Measurements from ENCODE around the gene PJA1.

Gene PJA1

GRCh38 chrX:69163936-69164741 is 1.1 kb downstream of the PJA1 start:
- DNase-seq (ENCODE audit: insufficient read length), result peak; percentile 39
- FAIRE-seq, result peak; percentile 42
- TF ChIP-seq POLR2AphosphoS5 (IDR thresholded peaks at IDR 0.05; ENCODE audit: low read depth, low read length), result no peak
- TF ChIP-seq TAF1 (IDR thresholded peaks at IDR 0.05; ENCODE audit: borderline replicate concordance, low read depth, low read length), result no peak
- no peak for TF ChIP-seq POLR2A (IDR thresholded peaks at IDR 0.05; ENCODE audit: low read depth, low read length)

GRCh38 chrX:69162361-69162865 is 2.8 kb downstream of the PJA1 start:
- no peak for DNase-seq (ENCODE audit: insufficient read length)
- TF ChIP-seq TAF1 (IDR thresholded peaks at IDR 0.05; ENCODE audit: borderline replicate concordance, low read depth, low read length) (no peak), POLR2A (IDR thresholded peaks at IDR 0.05; ENCODE audit: low read depth, low read length) (no peak), POLR2AphosphoS5 (IDR thresholded peaks at IDR 0.05; ENCODE audit: low read depth, low read length) (no peak)
- no peak for FAIRE-seq

GRCh38 chrX:69161786-69162349 is 3.4 kb downstream of the PJA1 start:
- TF ChIP-seq POLR2A (IDR thresholded peaks at IDR 0.05; ENCODE audit: low read depth, low read length) (no peak), TAF1 (IDR thresholded peaks at IDR 0.05; ENCODE audit: borderline replicate concordance, low read depth, low read length) (no peak), POLR2AphosphoS5 (IDR thresholded peaks at IDR 0.05; ENCODE audit: low read depth, low read length) (no peak)
- no peak for DNase-seq (ENCODE audit: insufficient read length)
- FAIRE-seq, result no peak

DNA sequence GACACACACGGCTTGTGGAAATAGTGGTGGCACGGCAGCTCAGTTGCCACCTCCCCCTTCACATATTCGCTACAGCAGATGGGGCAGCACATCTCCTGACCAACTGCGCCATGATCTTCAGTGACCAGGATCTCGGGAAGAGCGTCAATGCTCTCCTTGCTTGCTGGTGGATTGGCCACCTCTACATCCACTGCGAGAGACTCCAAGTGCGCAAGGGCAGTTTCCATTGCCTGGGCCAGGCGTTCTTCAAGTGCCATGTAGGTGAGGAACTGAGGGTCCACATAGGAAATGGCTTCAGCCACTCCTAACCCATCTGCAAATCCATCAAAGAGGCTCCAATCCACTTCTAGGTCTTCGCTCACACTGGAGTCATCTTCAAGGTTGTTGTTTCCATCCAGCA is 3.9 kb downstream of the PJA1 start:
- no peak for TF ChIP-seq TAF1 (IDR thresholded peaks at IDR 0.05; ENCODE audit: borderline replicate concordance, low read depth, low read length)
- no peak for TF ChIP-seq POLR2A (IDR thresholded peaks at IDR 0.05; ENCODE audit: low read depth, low read length)
- TF ChIP-seq POLR2AphosphoS5 (IDR thresholded peaks at IDR 0.05; ENCODE audit: low read depth, low read length), result no peak
- FAIRE-seq (no peak), DNase-seq (ENCODE audit: insufficient read length) (no peak)

DNA sequence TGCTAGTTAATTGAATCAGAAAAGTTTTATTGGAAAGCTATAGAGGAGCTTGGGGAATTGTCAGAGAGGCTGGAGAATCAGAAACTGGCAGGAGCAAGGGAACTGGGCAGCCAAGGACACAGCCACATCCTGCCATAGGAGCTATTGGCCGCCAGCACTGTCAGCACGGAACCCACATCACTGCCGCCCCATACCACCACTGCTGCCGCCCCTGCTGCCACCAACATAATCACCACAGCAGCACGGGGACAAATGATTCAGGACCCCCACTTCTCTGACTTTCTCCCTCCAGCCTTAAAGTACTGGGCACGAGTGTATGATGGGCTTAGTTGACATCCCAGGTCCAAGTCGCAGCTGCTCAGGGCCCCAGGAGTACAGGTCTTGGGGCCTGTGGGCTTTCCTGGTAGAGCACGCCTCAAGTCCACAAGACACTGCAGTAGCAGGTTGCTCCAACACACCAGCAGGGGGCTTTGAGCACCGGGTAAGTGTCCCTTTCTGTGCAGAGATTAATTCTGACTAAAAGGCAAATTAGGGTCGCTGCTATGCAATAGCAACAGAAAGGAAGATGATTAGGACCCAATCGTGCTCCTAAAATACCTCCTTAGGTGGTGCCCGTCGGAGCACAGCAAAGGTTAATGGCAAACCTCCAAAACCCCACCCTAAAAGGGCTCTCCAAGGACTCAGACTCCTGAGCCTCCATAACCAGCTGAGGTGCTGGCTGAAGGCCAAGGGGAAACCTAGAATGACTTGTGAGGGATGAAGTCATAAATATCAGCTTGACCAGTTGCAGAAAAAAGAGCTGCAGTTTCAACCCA is 6.9 kb downstream of the PJA1 start:
- peak; percentile 79 for FAIRE-seq
- no peak for DNase-seq (ENCODE audit: insufficient read length)
- TF ChIP-seq POLR2A (IDR thresholded peaks at IDR 0.05; ENCODE audit: low read depth, low read length) (no peak), TAF1 (IDR thresholded peaks at IDR 0.05; ENCODE audit: borderline replicate concordance, low read depth, low read length) (no peak), POLR2AphosphoS5 (IDR thresholded peaks at IDR 0.05; ENCODE audit: low read depth, low read length) (no peak)

DNA sequence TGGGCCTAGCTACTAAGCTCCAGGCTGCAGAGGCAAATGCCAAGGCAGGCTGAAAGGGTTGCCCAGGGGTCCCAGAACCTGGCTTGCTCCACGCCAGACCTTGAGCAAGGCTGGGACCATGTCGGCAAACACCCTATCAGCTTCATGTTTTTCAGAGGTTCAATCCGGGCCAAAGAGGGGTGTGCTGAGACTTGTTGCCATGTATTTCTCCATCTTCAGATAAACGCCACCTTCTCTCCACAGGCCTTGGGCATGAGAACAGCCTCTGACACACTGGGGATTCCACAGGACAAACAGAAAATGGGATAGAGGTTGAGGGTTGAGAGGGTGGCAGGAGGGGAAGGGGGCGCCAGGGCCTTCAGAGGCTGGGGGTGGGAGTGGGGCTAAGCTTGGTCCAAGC is 8.6 kb downstream of the PJA1 start:
- no peak for TF ChIP-seq POLR2AphosphoS5 (IDR thresholded peaks at IDR 0.05; ENCODE audit: low read depth, low read length)
- TF ChIP-seq TAF1 (IDR thresholded peaks at IDR 0.05; ENCODE audit: borderline replicate concordance, low read depth, low read length), result no peak
- no peak for TF ChIP-seq POLR2A (IDR thresholded peaks at IDR 0.05; ENCODE audit: low read depth, low read length)
- FAIRE-seq, result no peak
- no peak for DNase-seq (ENCODE audit: insufficient read length)

- no peak for DNase-seq (ENCODE audit: insufficient read length)
- no peak for FAIRE-seq
- TF ChIP-seq POLR2AphosphoS5 (IDR thresholded peaks at IDR 0.05; ENCODE audit: low read depth, low read length), result no peak
- no peak for TF ChIP-seq POLR2A (IDR thresholded peaks at IDR 0.05; ENCODE audit: low read depth, low read length)
- no peak for TF ChIP-seq TAF1 (IDR thresholded peaks at IDR 0.05; ENCODE audit: borderline replicate concordance, low read depth, low read length)
Measured at GRCh38 chrX:69155786-69156520, 9.3 kb downstream of the PJA1 start.

- DNase-seq (ENCODE audit: insufficient read length) (no peak), FAIRE-seq (no peak)
- TF ChIP-seq POLR2A (IDR thresholded peaks at IDR 0.05; ENCODE audit: low read depth, low read length) (no peak), POLR2AphosphoS5 (IDR thresholded peaks at IDR 0.05; ENCODE audit: low read depth, low read length) (no peak), TAF1 (IDR thresholded peaks at IDR 0.05; ENCODE audit: borderline replicate concordance, low read depth, low read length) (no peak)
Measured at GRCh38 chrX:69154051-69154450, 11.2 kb downstream of the PJA1 start.

DNA sequence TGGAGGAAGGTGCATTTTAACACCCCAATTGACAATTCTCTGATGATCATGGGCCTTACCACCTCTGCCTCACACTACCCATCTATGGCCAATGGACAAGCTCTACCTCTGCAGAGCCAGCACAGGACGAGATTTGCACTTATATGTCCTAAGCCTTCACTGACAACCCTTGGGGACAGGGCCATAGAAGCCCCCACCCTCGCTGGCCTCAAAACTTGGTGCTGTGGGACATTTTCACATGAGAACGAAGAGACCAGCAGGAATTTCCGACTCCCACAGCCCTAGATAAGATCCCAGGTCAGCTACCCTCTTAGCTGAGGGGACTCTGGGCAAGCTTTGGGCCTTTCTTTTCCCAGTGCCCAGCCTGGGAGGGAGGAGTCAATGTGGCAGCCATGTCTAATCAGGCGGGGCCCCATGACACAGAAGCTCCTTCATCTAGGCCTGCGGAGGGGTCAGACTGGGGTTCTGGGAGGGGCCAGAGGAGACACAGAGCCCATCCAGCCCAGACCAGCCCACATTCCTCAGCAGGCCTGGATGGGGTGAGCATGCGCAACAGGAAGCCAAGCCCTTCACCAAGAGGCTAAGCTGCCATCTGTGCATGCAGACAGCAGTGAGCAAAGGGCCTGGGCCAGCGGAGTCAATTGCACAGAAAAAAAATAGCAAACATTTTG is 12.1 kb downstream of the PJA1 start:
- FAIRE-seq, result no peak
- no peak for DNase-seq (ENCODE audit: insufficient read length)

GRCh38 chrX:69152417-69152841 is 12.8 kb downstream of the PJA1 start:
- FAIRE-seq, result no peak
- no peak for DNase-seq (ENCODE audit: insufficient read length)
- TF ChIP-seq POLR2A (IDR thresholded peaks at IDR 0.05; ENCODE audit: low read depth, low read length) (no peak), POLR2AphosphoS5 (IDR thresholded peaks at IDR 0.05; ENCODE audit: low read depth, low read length) (no peak), TAF1 (IDR thresholded peaks at IDR 0.05; ENCODE audit: borderline replicate concordance, low read depth, low read length) (no peak)

More for the DNA sequence above, 12.1 kb downstream of the PJA1 start:
- TF ChIP-seq POLR2AphosphoS5 (IDR thresholded peaks at IDR 0.05; ENCODE audit: low read depth, low read length) (no peak), TAF1 (IDR thresholded peaks at IDR 0.05; ENCODE audit: borderline replicate concordance, low read depth, low read length) (no peak), POLR2A (IDR thresholded peaks at IDR 0.05; ENCODE audit: low read depth, low read length) (no peak)
